Embryonic facial prominence (tissue), 1 donor: ENCODE measurements around the gene NR4A3.

Experiments used
- DNase-seq: peaks from one replicate; pipeline ENCODE4 v3.0.0-alpha.2; 2016; ENCODE audit errors: extremely low spot score

NR4A3 gene

GRCh38 chr9:99876190-99876589, 54.5 kb downstream of the NR4A3 start:
- DNase-seq: no peak

GRCh38 chr9:99878651-99879050, 57.0 kb downstream of the NR4A3 start:
- no peak for DNase-seq

- no peak for DNase-seq
Observed at GRCh38 chr9:99881769-99882168, 60.1 kb downstream of the NR4A3 start.

GRCh38 chr9:99885747-99886146, 64.1 kb downstream of the NR4A3 start:
- DNase-seq: no peak

- no peak for DNase-seq
Observed at GRCh38 chr9:99889120-99889519, 67.4 kb downstream of the NR4A3 start.

- no peak for DNase-seq
Observed at GRCh38 chr9:99894826-99895225, 73.1 kb downstream of the NR4A3 start.

GRCh38 chr9:99895510-99895909, 73.8 kb downstream of the NR4A3 start:
- DNase-seq: no peak

- DNase-seq: no peak
Observed at GRCh38 chr9:99896119-99896518, 74.4 kb downstream of the NR4A3 start.

- no peak for DNase-seq
Observed at GRCh38 chr9:99903393-99903792, 81.7 kb downstream of the NR4A3 start.

GRCh38 chr9:99905833-99906402, 84.2 kb downstream of the NR4A3 start:
- no peak for DNase-seq

GRCh38 chr9:99906403-99907207, 84.9 kb downstream of the NR4A3 start, which contains the start of gene STX17:
STX17 (plus strand) TSS chr9:99906654; CDS start chr9:99915240, 8,586 bp downstream.
- peak; percentile 16 for DNase-seq

- DNase-seq: no peak
Observed at GRCh38 chr9:99907208-99907532, 85.5 kb downstream of the NR4A3 start.

- DNase-seq: no peak
Observed at GRCh38 chr9:99911600-99911999, 89.9 kb downstream of the NR4A3 start.
